ENCODE data around the gene SYT13.

DNA sequence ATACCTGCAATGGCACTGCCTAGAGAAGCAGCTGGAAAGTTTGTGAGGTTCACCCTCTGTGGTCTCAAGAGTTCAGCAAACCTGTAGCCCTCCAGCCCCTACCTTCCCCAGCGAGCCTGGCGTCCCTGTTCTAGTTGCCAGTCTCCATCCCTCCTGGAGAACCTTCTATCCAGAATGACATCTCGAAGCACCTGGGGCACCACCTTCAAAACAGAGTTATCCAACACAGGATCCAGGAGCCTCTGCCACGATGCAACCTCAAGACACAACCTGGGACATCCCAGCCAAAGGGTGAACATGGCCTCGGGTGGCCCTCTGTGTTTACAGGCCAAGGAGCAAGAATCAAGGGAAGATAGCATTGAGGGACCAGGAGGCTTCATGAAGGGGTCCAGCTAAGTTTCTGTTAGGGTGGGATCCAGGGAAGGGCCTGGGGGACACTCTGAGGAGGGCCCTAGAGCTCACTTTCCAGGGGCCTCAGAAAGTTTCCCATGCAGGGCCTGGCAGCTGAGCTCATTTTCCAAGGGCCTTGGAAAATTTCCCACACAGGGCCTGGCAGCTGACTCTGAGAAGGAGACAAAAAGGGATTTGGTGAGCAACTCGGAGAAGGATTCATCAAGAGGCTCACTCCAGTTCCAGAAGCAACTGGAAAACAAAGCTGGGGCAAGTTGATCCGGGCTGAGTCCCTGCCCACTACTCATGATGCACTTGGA, 36.9 kb upstream of the SYT13 start:
- TF ChIP-seq EP300 (IDR thresholded peaks at IDR 0.05) (no peak), CTCF (IDR thresholded peaks at IDR 0.05) (no peak), POLR2A (IDR thresholded peaks at IDR 0.05) (no peak)
